ENCODE data around the gene CCM2. TPM values are rescaled to one million over a fixed set of nuclear protein-coding genes. Genes with fewer than 3 reads are reported as not detected.

The CCM2 gene
- total RNA-seq (2014; rRNA removed; shearing (Covaris generic)): 37.0 and 40.1 TPM in 2 replicates
- 24.0 and 24.9 TPM in 2 replicates for polyA plus RNA-seq (2016; fragmentation: Nextera tagmentation; extraction: Ambion mirVana)
- long read RNA-seq, transcript CCM2-203 (10 exons, 1,983 nt): major isoform, 7 of 22 reads
- long read RNA-seq, transcript CCM2-201 (10 exons, 1,894 nt): major isoform, 7 of 22 reads
- long read RNA-seq, partial matches to known transcripts: 3 of 22 reads
- long read RNA-seq, other reads (novel, unspliced or antisense): 3 of 22 reads

GRCh38 chr7:45000093-45001032, at the start of gene CCM2:
TSS of gene CCM2 (plus strand) at chr7:45000201. CDS start at chr7:45000334, 133 bp downstream.
- H4K20me1 ChIP-seq (replicated peaks; ENCODE audit: insufficient read depth): peaks cover 12% of the 10 kb centered on the region
- Mint-ChIP-seq H3K4me3 (peak within 1 kb of the TSS; percentile 93), H3K9me3 (no peaks in the 10 kb centered on the region), H3K27me3 (ENCODE audit: insufficient read depth, low read depth, poor library complexity) (peaks cover 10% of the 10 kb centered on the region), H3K36me3 (ENCODE audit: low read depth) (no peaks in the 10 kb centered on the region), H3K4me1 (peaks cover 11% of the 10 kb centered on the region; the same call in 2 of the 3 replicates), H3K27ac (peak within 1 kb of the TSS; percentile 99)
- H3K27me3 ChIP-seq (ENCODE audit: insufficient read depth): no peaks in the 10 kb centered on the region
- peaks cover 45% of the 10 kb centered on the region for H3K79me2 ChIP-seq (replicated peaks; ENCODE audit: insufficient read depth)
- H3F3A ChIP-seq (replicated peaks; ENCODE audit: low read depth): peaks cover 8% of the 10 kb centered on the region; the same call in 1 of the 2 replicates
- no peaks in the 10 kb centered on the region for H3K9me2 ChIP-seq (ENCODE audit: insufficient read depth)
- no peak for TF ChIP-seq ZNF462 (CRISPR knock-in tag; IDR thresholded peaks at IDR 0.05)
- no peak for TF ChIP-seq JUNB (IDR thresholded peaks at IDR 0.05; ENCODE audit: unreplicated experiment)
- TF ChIP-seq POLR2AphosphoS5 (IDR thresholded peaks at IDR 0.05; ENCODE audit: low read depth): peak; percentile 20; the same call in 1 of the 2 replicates
- no peak for TF ChIP-seq CREB1 (CRISPR knock-in tag; IDR thresholded peaks at IDR 0.05; ENCODE audit: low read depth)
- no peak for TF ChIP-seq NANOG (IDR thresholded peaks at IDR 0.05; ENCODE audit: borderline replicate concordance)
- no peak for TF ChIP-seq EZH2 (IDR thresholded peaks at IDR 0.05; ENCODE audit: low read depth, unreplicated experiment)
- H3K36me3 ChIP-seq (ENCODE audit: insufficient read depth): no peaks in the 10 kb centered on the region
- peak within 1 kb of the TSS; percentile 90 for H3K4me2 ChIP-seq
- peaks cover 13% of the 10 kb centered on the region for H3K4me1 ChIP-seq (ENCODE audit: insufficient read depth)
- peak within 1 kb of the TSS; percentile 97 for H3K27ac ChIP-seq (ENCODE audit: low read depth)
- peak within 1 kb of the TSS; percentile 84 for H3K4me3 ChIP-seq
- H2AFZ ChIP-seq: peak within 1 kb of the TSS; percentile 97
- ATAC-seq (peak; percentile 18), DNase-seq (ENCODE audit: low spot score) (peak; percentile 64)

All from GM23338 (cell line).